DND-41 (cell line): ENCODE results near the gene RRP9.

ENCODE experiments used
- ATAC-seq: fragments of 200-7000 bp; cut with Tn5 transposase; 3 replicates; pipeline ENCODE4 v1.9.1; 2021; ENCODE audit warnings: low read depth; ENCODE audit not compliant: insufficient read depth
- DNase-seq: peaks from one replicate; pipeline ENCODE4 v3.0.0-alpha.2; 2020
- H2AFZ ChIP-seq: 2 replicates; pipeline ENCODE4 v1.6.0; 2012; ENCODE audit warnings: low read depth, low read length
- H3K27ac ChIP-seq: 2 replicates; pipeline ENCODE4 v1.5.1; 2012; ENCODE audit warnings: low read length, inconsistent platforms
- H3K27me3 ChIP-seq: fragments of 200-600 bp; sonication (generic); 2 replicates; pipeline ENCODE4 v1.6.0; 2012; ENCODE audit warnings: low read length, mild to moderate bottlenecking, inconsistent platforms; ENCODE audit not compliant: insufficient read depth, poor library complexity
- H3K36me3 ChIP-seq: 2 replicates; pipeline ENCODE4 v1.5.1; 2012; ENCODE audit warnings: low read length, inconsistent platforms; ENCODE audit not compliant: insufficient read depth
- H3K4me1 ChIP-seq: 2 replicates; pipeline ENCODE4 v1.5.1; 2012; ENCODE audit warnings: mild to moderate bottlenecking, low read length; ENCODE audit not compliant: insufficient read depth
- H3K4me2 ChIP-seq: 2 replicates; pipeline ENCODE4 v1.6.0; 2012; ENCODE audit warnings: mild to moderate bottlenecking, moderate library complexity, low read length, inconsistent platforms; ENCODE audit not compliant: insufficient read depth
- H3K4me3 ChIP-seq, 2 experiments: fragments of 200-600 bp in 1 of 2; shearing (Covaris generic) in 1 of 2; 2 replicates each; pipeline ENCODE4 v1.5.1; 2012 to 2016; ENCODE audit warnings: inconsistent platforms in 2 of 2, low read length in 2 of 2, mild to moderate bottlenecking in 2 of 2, low read depth in 1 of 2, moderate library complexity in 1 of 2
- H3K79me2 ChIP-seq: 2 replicates; pipeline ENCODE4 v1.6.0; 2012; ENCODE audit warnings: low read length, inconsistent platforms; ENCODE audit not compliant: insufficient read depth
- H3K9ac ChIP-seq: 2 replicates; pipeline ENCODE4 v1.6.0; 2012; ENCODE audit warnings: low read depth, mild to moderate bottlenecking, inconsistent platforms, low read length, moderate library complexity
- H3K9me3 ChIP-seq: 2 replicates; pipeline ENCODE4 v1.5.1; 2012; ENCODE audit warnings: low read length, moderate library complexity, mild to moderate bottlenecking, inconsistent platforms; ENCODE audit not compliant: insufficient read depth, severe bottlenecking
- H4K20me1 ChIP-seq: 2 replicates; pipeline ENCODE4 v1.6.0; 2012; ENCODE audit warnings: low read length; ENCODE audit not compliant: insufficient read depth
- EZH2 ChIP-seq: IDR thresholded peaks from 3 replicates; pipeline ENCODE4 v1.6.1; 2012; ENCODE audit warnings: borderline replicate concordance, low read depth, mild to moderate bottlenecking, moderate library complexity, low read length, inconsistent platforms; ENCODE audit not compliant: severe bottlenecking
- TF ChIP-seq, protein P1 (sequence below): IDR thresholded peaks from 2 replicates; pipeline ENCODE4 v1.5.1; 2012; ENCODE audit warnings: borderline replicate concordance, low read length, moderate library complexity, mild to moderate bottlenecking; ENCODE audit not compliant: poor library complexity, severe bottlenecking; ENCODE audit errors: extremely low read depth

Gene RRP9

DNA sequence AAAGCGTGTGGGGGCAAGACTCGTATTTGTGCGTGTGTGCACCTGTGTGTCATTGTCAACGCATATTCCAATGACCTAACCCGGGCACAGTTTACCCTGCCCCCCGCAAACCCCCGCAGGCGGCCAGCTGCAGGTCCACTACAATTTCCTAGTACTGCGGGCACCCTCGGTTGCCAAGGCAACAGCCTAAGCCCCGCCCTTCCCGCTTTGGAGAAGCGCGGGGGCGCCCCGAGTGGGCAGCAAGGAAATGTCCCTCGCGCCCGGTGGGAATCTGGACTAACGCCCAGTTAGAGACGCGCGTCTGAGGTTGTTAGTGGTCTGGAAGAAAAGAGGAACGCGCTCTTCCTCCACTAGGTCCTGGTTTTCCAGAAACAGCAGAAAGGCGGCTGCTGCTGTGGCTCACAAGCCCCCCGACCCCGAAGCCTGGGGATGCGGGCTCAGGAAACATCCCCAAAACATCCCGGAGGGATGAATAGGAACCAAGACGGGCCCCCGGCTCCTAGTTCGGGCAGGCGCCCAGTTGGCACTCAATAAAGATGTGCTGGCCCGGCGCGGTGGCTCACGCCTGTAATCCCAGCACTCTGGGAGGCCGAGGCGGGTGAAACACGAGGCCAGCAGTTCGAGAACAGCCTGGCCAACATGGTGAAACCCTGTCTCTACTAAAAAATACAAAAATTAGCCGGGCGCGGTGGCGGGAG, 34.3 kb upstream of the RRP9 start:
- H3K9ac ChIP-seq, result peak overlapping the region; percentile 88
- no peak for DNase-seq

DNA sequence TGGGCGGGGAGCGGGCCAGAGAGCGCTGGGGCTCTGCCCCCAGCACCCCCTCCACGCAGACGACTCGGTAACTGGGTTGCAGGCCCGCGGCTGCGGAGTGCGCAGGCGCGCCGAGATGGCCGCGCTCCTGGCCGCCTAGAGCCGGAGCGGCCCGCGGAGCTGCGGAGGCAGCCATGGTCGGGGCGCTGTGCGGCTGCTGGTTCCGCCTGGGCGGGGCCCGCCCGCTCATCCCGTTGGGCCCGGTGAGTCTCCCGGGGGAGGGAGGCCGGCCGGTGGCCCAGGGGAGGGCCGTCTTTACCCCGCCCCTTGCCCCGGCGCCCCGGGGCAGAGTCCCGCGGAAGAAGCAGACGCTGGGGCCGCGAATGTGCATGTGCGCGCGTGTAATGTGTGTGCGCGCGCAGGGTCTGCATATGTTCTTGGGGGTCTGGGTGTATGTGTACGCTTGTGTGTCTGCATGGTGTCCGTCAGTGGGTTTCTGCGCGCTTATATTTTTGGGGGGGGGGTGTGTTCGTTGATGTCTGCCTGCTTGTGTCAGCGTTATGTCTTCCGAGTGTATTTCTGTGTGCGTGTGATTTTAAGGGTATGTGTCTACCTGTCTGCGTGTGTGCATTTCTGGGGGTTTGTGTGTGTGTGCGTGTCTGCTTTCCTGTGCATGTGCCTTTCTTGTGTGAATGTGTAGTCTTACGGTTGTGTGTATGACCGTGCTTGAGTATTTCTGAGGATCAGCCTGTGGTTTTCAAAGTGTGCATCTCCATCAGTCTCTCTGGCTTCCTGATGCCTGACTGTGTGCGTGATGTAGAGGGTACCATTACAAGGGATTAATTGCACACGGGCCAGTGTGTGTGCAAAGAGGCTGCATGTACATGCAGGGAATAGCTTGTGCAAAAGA, 33.5 kb upstream of the RRP9 start, which contains the start of gene ABHD14A:
Gene ABHD14A (plus strand): TSS at position 102 of the 889 bp plus-strand sequence. CDS start 72 bp downstream, at position 174.
- peaks cover 8% of the 10 kb centered on the region for H3K36me3 ChIP-seq
- H3K9me3 ChIP-seq, result no peaks in the 10 kb centered on the region
- peaks cover 33% of the 10 kb centered on the region for H3K4me1 ChIP-seq
- peak within 1 kb of the TSS; percentile 96 for H2AFZ ChIP-seq
- H3K4me3 ChIP-seq, result peak within 1 kb of the TSS; percentile 60 to 89; a peak in 3 of 4 replicates
- peak within 1 kb of the TSS; percentile 87 for H3K27ac ChIP-seq
- ATAC-seq (peak; percentile 77), DNase-seq (peak; percentile 77)
- peaks cover 11% of the 10 kb centered on the region for H3K79me2 ChIP-seq
- TF ChIP-seq, protein P1, sequence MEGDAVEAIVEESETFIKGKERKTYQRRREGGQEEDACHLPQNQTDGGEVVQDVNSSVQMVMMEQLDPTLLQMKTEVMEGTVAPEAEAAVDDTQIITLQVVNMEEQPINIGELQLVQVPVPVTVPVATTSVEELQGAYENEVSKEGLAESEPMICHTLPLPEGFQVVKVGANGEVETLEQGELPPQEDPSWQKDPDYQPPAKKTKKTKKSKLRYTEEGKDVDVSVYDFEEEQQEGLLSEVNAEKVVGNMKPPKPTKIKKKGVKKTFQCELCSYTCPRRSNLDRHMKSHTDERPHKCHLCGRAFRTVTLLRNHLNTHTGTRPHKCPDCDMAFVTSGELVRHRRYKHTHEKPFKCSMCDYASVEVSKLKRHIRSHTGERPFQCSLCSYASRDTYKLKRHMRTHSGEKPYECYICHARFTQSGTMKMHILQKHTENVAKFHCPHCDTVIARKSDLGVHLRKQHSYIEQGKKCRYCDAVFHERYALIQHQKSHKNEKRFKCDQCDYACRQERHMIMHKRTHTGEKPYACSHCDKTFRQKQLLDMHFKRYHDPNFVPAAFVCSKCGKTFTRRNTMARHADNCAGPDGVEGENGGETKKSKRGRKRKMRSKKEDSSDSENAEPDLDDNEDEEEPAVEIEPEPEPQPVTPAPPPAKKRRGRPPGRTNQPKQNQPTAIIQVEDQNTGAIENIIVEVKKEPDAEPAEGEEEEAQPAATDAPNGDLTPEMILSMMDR, result no peak
- no peak for TF ChIP-seq EZH2
- H4K20me1 ChIP-seq, result no peaks in the 10 kb centered on the region
- H3K9ac ChIP-seq, result peak within 1 kb of the TSS; percentile 88
- H3K27me3 ChIP-seq, result no peaks in the 10 kb centered on the region
- peak within 1 kb of the TSS; percentile 91 for H3K4me2 ChIP-seq

More for the DNA sequence above, 34.3 kb upstream of the RRP9 start:
- Histone ChIP-seq H3K9me3 (no peaks in the 10 kb centered on the region), H3K27ac (peak overlapping the region; percentile 87; the same call in 1 of the 2 replicates), H3K79me2 (peaks cover 17% of the 10 kb centered on the region), H3K4me1 (peaks cover 34% of the 10 kb centered on the region), H3K36me3 (peaks cover 15% of the 10 kb centered on the region), H3K4me2 (peak overlapping the region; percentile 91), H3K4me3 (peak overlapping the region in 1 of 2 experiments; percentile 89; a peak in 3 of 4 replicates), H2AFZ (peak overlapping the region; percentile 96; the same call in 1 of the 2 replicates), H4K20me1 (0 out of 2 replicates have a peak, but pooled peaks cover 2% of the 10 kb centered on the region), H3K27me3 (no peaks in the 10 kb centered on the region)
- TF ChIP-seq EZH2, result no peak
- TF ChIP-seq, protein P1, result no peak
- ATAC-seq, result no peak

DNA sequence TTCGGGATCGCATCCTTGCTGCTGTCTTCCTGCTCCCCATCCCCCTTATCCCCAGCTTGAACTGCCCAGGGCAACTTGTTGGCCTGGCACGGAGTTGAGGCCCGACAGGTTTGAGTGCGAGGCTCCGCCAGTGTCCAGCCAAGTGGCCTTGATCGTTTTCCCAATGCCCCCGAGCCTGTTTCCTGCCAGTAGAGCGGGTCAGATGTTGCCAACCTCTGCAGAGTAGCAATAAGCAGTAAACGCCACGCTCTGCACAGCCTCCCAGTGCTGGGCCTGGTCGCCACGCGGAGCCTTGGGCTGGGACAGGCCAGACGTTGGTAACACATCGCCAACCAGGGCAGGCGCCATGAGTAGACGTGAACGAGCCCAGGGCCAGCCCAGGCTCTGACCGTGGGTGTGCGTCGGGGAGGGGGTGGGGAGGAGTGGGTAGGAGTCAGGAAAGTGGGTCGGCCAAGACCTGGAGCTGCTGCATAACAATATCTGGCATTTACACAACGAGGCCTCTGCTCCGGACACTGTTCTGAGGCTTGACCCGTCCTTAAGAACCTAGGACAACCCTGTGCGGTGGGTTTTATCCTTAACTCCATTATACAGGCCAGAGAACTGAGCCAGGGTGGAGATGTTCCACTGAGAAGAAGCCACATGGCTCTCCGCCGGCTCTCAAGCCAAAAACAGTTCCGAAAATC, 32.7 kb upstream of the RRP9 start:
- peak overlapping the region; percentile 13 to 89; a peak in 3 of 4 replicates for H3K4me3 ChIP-seq
- peak overlapping the region; percentile 88 for H3K9ac ChIP-seq
- peak; percentile 43 for DNase-seq
- H2AFZ ChIP-seq, result peak overlapping the region; percentile 96
- H4K20me1 ChIP-seq, result 0 out of 2 replicates have a peak, but pooled peaks cover 1% of the 10 kb centered on the region
- H3K9me3 ChIP-seq, result no peaks in the 10 kb centered on the region
- peak; percentile 41 for ATAC-seq
- peaks cover 9% of the 10 kb centered on the region for H3K36me3 ChIP-seq
- H3K4me2 ChIP-seq, result peak overlapping the region; percentile 91
- H3K27me3 ChIP-seq, result no peaks in the 10 kb centered on the region
- H3K4me1 ChIP-seq, result peaks cover 33% of the 10 kb centered on the region
- H3K79me2 ChIP-seq, result peaks cover 11% of the 10 kb centered on the region
- peak overlapping the region; percentile 87 for H3K27ac ChIP-seq
- TF ChIP-seq, protein P1, result no peak
- TF ChIP-seq EZH2, result no peak
